Spleen (tissue), 11 donors: Measurements from ENCODE around the gene DAB2IP. TPM values are rescaled to one million over a fixed set of nuclear protein-coding genes. Genes with fewer than 3 reads are reported as not detected.

Experiments
- DNase-seq: peaks from one replicate; pipeline ENCODE4 v3.0.0-alpha.2; 2020
- H3K27ac ChIP-seq, 8 donors: fragments of 200-600 bp; sonication (generic) in 7 of 8; 1 replicate in 4 of 8; 2 replicates in 4 of 8; pipeline versions ENCODE4 v1.5.0 to v1.8.0; 2016 to 2021; ENCODE audit warnings: inconsistent platforms in 4 of 8, mild to moderate bottlenecking in 4 of 8, moderate library complexity in 1 of 8
- H3K27me3 ChIP-seq, 7 donors: fragments of 200-600 bp; sonication (generic) in 6 of 7; replicated peaks in 1 of 7; 1 replicate in 4 of 7; 2 replicates in 3 of 7; pipeline versions ENCODE4 v1.5.0 to v1.8.0; 2016 to 2021; ENCODE audit warnings: inconsistent platforms in 3 of 7, mild to moderate bottlenecking in 1 of 7
- H3K36me3 ChIP-seq, 6 donors: fragments of 200-600 bp; sonication (generic) in 5 of 6; 1 replicate in 4 of 6; 2 replicates in 2 of 6; pipeline versions ENCODE4 v1.5.0 to v1.8.0; 2016 to 2021; ENCODE audit warnings: inconsistent platforms in 2 of 6
- H3K4me1 ChIP-seq, 6 donors: fragments of 200-600 bp; sonication (generic) in 5 of 6; 1 replicate in 3 of 6; 2 replicates in 3 of 6; pipeline versions ENCODE4 v1.5.0 to v1.8.0; 2016 to 2021; ENCODE audit warnings: inconsistent platforms in 3 of 6
- H3K4me3 ChIP-seq, 8 donors: fragments of 200-600 bp; sonication (generic) in 7 of 8; 1 replicate in 4 of 8; 2 replicates in 4 of 8; pipeline versions ENCODE4 v1.5.0 to v1.8.0; 2016 to 2021; ENCODE audit warnings: inconsistent platforms in 4 of 8, mild to moderate bottlenecking in 4 of 8, moderate library complexity in 2 of 8
- H3K9me3 ChIP-seq, 8 donors: fragments of 200-600 bp; sonication (generic) in 7 of 8; 1 replicate in 4 of 8; 2 replicates in 4 of 8; pipeline versions ENCODE4 v1.5.0 to v1.8.0; 2016 to 2021; ENCODE audit warnings: inconsistent platforms in 4 of 8
- CTCF ChIP-seq, 11 experiments: fragments of 200-600 bp in 7 of 11; fragments of 450-650 bp in 4 of 11; sonication (generic) in 4 of 11; IDR thresholded peaks in 8 of 11; conservative IDR thresholded peaks in 3 of 11; 1 replicate in 7 of 11; 2 replicates in 4 of 11; pipeline versions ENCODE4 v1.4.0 to v1.8.0; 2016 to 2021; ENCODE audit warnings: antibody characterized with exemption in 11 of 11, inconsistent platforms in 4 of 11, mild to moderate bottlenecking in 1 of 11
- POLR2A ChIP-seq, 3 donors: fragments of 450-650 bp; IDR thresholded peaks; one replicate each; pipeline ENCODE4 v1.5.1; 2017; ENCODE audit warnings: antibody characterized with exemption in 3 of 3, mild to moderate bottlenecking in 1 of 3
- POLR2AphosphoS5 ChIP-seq, 3 donors: sonication (generic); formaldehyde crosslinking; IDR thresholded peaks; one replicate each; pipeline ENCODE4 v1.5.1; 2017; ENCODE audit warnings: antibody characterized with exemption in 3 of 3
- WGBS, 5 donors: extraction: QIAGEN DNeasy Blood & Tissue Kit in 3 of 5; methylation state at CpG; one replicate each; pipeline versions ENCODE4 v1.1.5 to v1.1.7; 2013 to 2018; 5-methylcytosine and 5-hydroxymethylcytosine counted together
- intact Hi-C: fragments of 100-400 bp; cut with DNase I; formaldehyde crosslinking; loops from one replicate; pipeline ENCODE4 v1.15.0; 2023; ENCODE audit warnings: low total_unique reads
- polyA plus RNA-seq, 3 donors: library from polyadenylated mRNA; stranded (reverse); fragments of 200-250 nt; gene quantifications; one replicate each; pipeline ENCODE4 v1.2.1, GENCODE V29; 2013
- total RNA-seq, 7 donors: library from RNA; depleted of rRNA in 3 of 7; stranded (reverse); fragments of >200 nt in 3 of 7; fragmentation: NEBNext Ultra II Directional in 4 of 7; extraction: Animal tissue kit (Norgen Biotek cat#: 25700) in 4 of 7; gene quantifications; one replicate each; pipeline versions ENCODE4 v1.1.0 to v1.2.1, GENCODE V29; 2016 to 2021
- donor health status: healthy with polysubstance abuse.
- donor health status: DM: no; HTN: no; CAD: no; lungs with moderate emphysema.
- donor health status: DM: no; HTN: no; CAD: no.
- donor health status: Bipolar disorder and iron deficiency.
- donor health status: healthy.
- donor health status: DM: no; HTN: no; CAD: no.
- donor health status: DM: yes; HTN: yes; CAD: no.

Gene DAB2IP
- total and polyA plus RNA-seq, 10 donors, result 5.0 to 83.0 (median 38.1) TPM

- WGBS, 5 donors, result 84 to 87% (median 86%) methylated on average over 5 of the region's 5 CpGs
- Histone ChIP-seq H3K4me1 (no peaks in the 10 kb centered on the region), H3K9me3 (peaks cover 0 to 17% (median 13%) of the 10 kb centered on the region in 8 donors), H3K27ac (no peak overlapping the region), H3K4me3 (no peak overlapping the region), H3K36me3 (no peaks in the 10 kb centered on the region), H3K27me3 (peaks cover 0 to 8% (median 0%) of the 10 kb centered on the region in 7 donors)
- intact Hi-C loops, result no loop called here
- no peak for DNase-seq
- TF ChIP-seq POLR2AphosphoS5 (IDR thresholded peaks at IDR 0.05), result no peak
- no peak for TF ChIP-seq POLR2A (IDR thresholded peaks at IDR 0.05)
- no peak for TF ChIP-seq CTCF (IDR thresholded peaks at IDR 0.05 in 8 of 11, conservative IDR thresholded peaks at IDR 0.05 in 3 of 11)
Observed at GRCh38 chr9:121802753-121803152, 151.3 kb downstream of the DAB2IP start.

GRCh38 chr9:121807069-121807822 is 155.8 kb downstream of the DAB2IP start:
- Histone ChIP-seq H3K27ac (no peak overlapping the region), H3K4me3 (no peak overlapping the region), H3K4me1 (no peaks in the 10 kb centered on the region), H3K9me3 (peaks cover 0 to 17% (median 13%) of the 10 kb centered on the region in 8 donors), H3K36me3 (no peaks in the 10 kb centered on the region), H3K27me3 (no peaks in the 10 kb centered on the region)
- intact Hi-C loops, result no loop called here
- DNase-seq, result peak; percentile 60
- 52 to 89% (median 86%) methylated on average over 12 of the region's 12 CpGs for WGBS, 5 donors
- TF ChIP-seq POLR2AphosphoS5 (IDR thresholded peaks at IDR 0.05), result no peak
- no peak for TF ChIP-seq POLR2A (IDR thresholded peaks at IDR 0.05)
- no peak for TF ChIP-seq CTCF (IDR thresholded peaks at IDR 0.05 in 8 of 11, conservative IDR thresholded peaks at IDR 0.05 in 3 of 11)

- Histone ChIP-seq H3K9me3 (peaks cover 0 to 17% (median 13%) of the 10 kb centered on the region in 8 donors), H3K4me1 (no peaks in the 10 kb centered on the region), H3K4me3 (no peak overlapping the region), H3K36me3 (no peaks in the 10 kb centered on the region), H3K27me3 (no peaks in the 10 kb centered on the region), H3K27ac (no peak overlapping the region)
- WGBS, 5 donors, result 74 to 93% (median 86%) methylated on average over 16 of the region's 16 CpGs
- no peak for DNase-seq
- TF ChIP-seq CTCF (IDR thresholded peaks at IDR 0.05 in 8 of 11, conservative IDR thresholded peaks at IDR 0.05 in 3 of 11), result no peak
- no peak for TF ChIP-seq POLR2A (IDR thresholded peaks at IDR 0.05)
- no peak for TF ChIP-seq POLR2AphosphoS5 (IDR thresholded peaks at IDR 0.05)
- intact Hi-C loops, result no loop called here
Observed at GRCh38 chr9:121807823-121808278, 156.4 kb downstream of the DAB2IP start.

GRCh38 chr9:121808781-121809180 is 157.3 kb downstream of the DAB2IP start:
- no peaks in the 10 kb centered on the region for H3K4me1 ChIP-seq
- H3K27me3 ChIP-seq, result no peaks in the 10 kb centered on the region
- H3K27ac ChIP-seq, result no peak overlapping the region
- TF ChIP-seq CTCF (IDR thresholded peaks at IDR 0.05 in 8 of 11, conservative IDR thresholded peaks at IDR 0.05 in 3 of 11) (no peak), POLR2A (IDR thresholded peaks at IDR 0.05) (no peak), POLR2AphosphoS5 (IDR thresholded peaks at IDR 0.05) (no peak)
- intact Hi-C loops, result no loop called here
- DNase-seq, result no peak
- 64 to 93% (median 85%) methylated on average over 4 of the region's 4 CpGs for WGBS, 5 donors
- no peaks in the 10 kb centered on the region for H3K36me3 ChIP-seq
- peaks cover 0 to 15% (median 13%) of the 10 kb centered on the region in 8 donors for H3K9me3 ChIP-seq
- H3K4me3 ChIP-seq, result no peak overlapping the region
